Large intestine (tissue), 3 donors: ENCODE data around the gene GNG2. TPM values are rescaled to one million over a fixed set of nuclear protein-coding genes. Genes with fewer than 3 reads are reported as not detected.

ENCODE experiments used
- DNase-seq, 2 donors: peaks; one replicate each; pipeline versions ENCODE4 v3.0.0 to v3.0.0-alpha.2; 2013
- H3K27ac ChIP-seq: one replicate; pipeline ENCODE4 v1.5.1; 2013; ENCODE audit warnings: low read length
- H3K27me3 ChIP-seq: 2 replicates; pipeline ENCODE4 v1.6.1; 2013; ENCODE audit warnings: low read length; ENCODE audit not compliant: control insufficient read depth, insufficient read depth
- H3K36me3 ChIP-seq: 2 replicates; pipeline ENCODE4 v1.6.1; 2013; ENCODE audit warnings: low read length; ENCODE audit not compliant: control insufficient read depth, insufficient read depth
- H3K4me1 ChIP-seq: one replicate; pipeline ENCODE4 v1.6.1; 2013; ENCODE audit warnings: low read length; ENCODE audit not compliant: control insufficient read depth, insufficient read depth
- H3K4me3 ChIP-seq: one replicate; pipeline ENCODE4 v1.5.1; 2013; ENCODE audit warnings: low read length
- H3K9me3 ChIP-seq: one replicate; pipeline ENCODE4 v1.6.1; 2013; ENCODE audit warnings: mild to moderate bottlenecking, low read depth, low read length, moderate library complexity; ENCODE audit not compliant: control insufficient read depth
- WGBS: methylation state at CpG from one replicate; pipeline ENCODE4 v1.1.5; 2013; ENCODE audit warnings: low lambda C conversion rate; ENCODE audit not compliant: insufficient coverage; 5-methylcytosine and 5-hydroxymethylcytosine counted together
- polyA plus RNA-seq: library from polyadenylated mRNA; unstranded; fragments of 120-200 nt; gene quantifications from one replicate; pipeline ENCODE4 v1.2.1, GENCODE V29; 2013

Gene GNG2
- polyA plus RNA-seq, 1 donor, result 50.6 TPM

- H3K9me3 ChIP-seq, result no peaks in the 10 kb centered on the region
- no peak overlapping the region for H3K4me3 ChIP-seq
- no peaks in the 10 kb centered on the region for H3K27me3 ChIP-seq
- H3K27ac ChIP-seq, result no peak overlapping the region
- no peaks in the 10 kb centered on the region for H3K4me1 ChIP-seq
- H3K36me3 ChIP-seq, result peaks cover 59% of the 10 kb centered on the region
- WGBS, result no CpG with 5 or more reads among the region's 4 CpGs
- no peak for DNase-seq
Observed at GRCh38 chr14:52002542-52002941, 142.1 kb downstream of the GNG2 start.

GRCh38 chr14:52003324-52003723 lies 142.9 kb downstream of the GNG2 start:
- Histone ChIP-seq H3K4me3 (no peak overlapping the region), H3K27me3 (no peaks in the 10 kb centered on the region), H3K36me3 (peaks cover 66% of the 10 kb centered on the region), H3K27ac (no peak overlapping the region), H3K9me3 (no peaks in the 10 kb centered on the region), H3K4me1 (no peaks in the 10 kb centered on the region)
- WGBS, result 29% methylated on average over 1 of the region's 3 CpGs
- DNase-seq, result no peak

- H3K9me3 ChIP-seq, result no peaks in the 10 kb centered on the region
- DNase-seq, result no peak
- no peaks in the 10 kb centered on the region for H3K27me3 ChIP-seq
- H3K4me3 ChIP-seq, result no peak overlapping the region
- H3K4me1 ChIP-seq, result no peaks in the 10 kb centered on the region
- WGBS, result no CpG with 5 or more reads among the region's 2 CpGs
- peaks cover 85% of the 10 kb centered on the region for H3K36me3 ChIP-seq
- H3K27ac ChIP-seq, result no peak overlapping the region
Observed at GRCh38 chr14:52005625-52006024, 145.2 kb downstream of the GNG2 start.

GRCh38 chr14:52006361-52006760 lies 145.9 kb downstream of the GNG2 start:
- Histone ChIP-seq H3K4me3 (no peak overlapping the region), H3K9me3 (no peaks in the 10 kb centered on the region), H3K4me1 (no peaks in the 10 kb centered on the region), H3K27ac (no peak overlapping the region), H3K27me3 (no peaks in the 10 kb centered on the region), H3K36me3 (peaks cover 89% of the 10 kb centered on the region)
- DNase-seq, result no peak
- WGBS, result no CpG with 5 or more reads among the region's 3 CpGs

GRCh38 chr14:52007211-52007610 lies 146.8 kb downstream of the GNG2 start:
- WGBS, result no CpG with 5 or more reads among the region's 1 CpG
- DNase-seq, result no peak
- no peaks in the 10 kb centered on the region for H3K9me3 ChIP-seq
- H3K4me3 ChIP-seq, result no peak overlapping the region
- H3K36me3 ChIP-seq, result peaks cover 86% of the 10 kb centered on the region
- no peak overlapping the region for H3K27ac ChIP-seq
- H3K4me1 ChIP-seq, result no peaks in the 10 kb centered on the region
- H3K27me3 ChIP-seq, result no peaks in the 10 kb centered on the region

- Histone ChIP-seq H3K4me3 (no peak overlapping the region), H3K9me3 (no peaks in the 10 kb centered on the region), H3K36me3 (peaks cover 82% of the 10 kb centered on the region), H3K27ac (no peak overlapping the region), H3K27me3 (no peaks in the 10 kb centered on the region), H3K4me1 (no peaks in the 10 kb centered on the region)
- no peak for DNase-seq
- WGBS, result no CpG with 5 or more reads among the region's 1 CpG
Observed at GRCh38 chr14:52007637-52008036, 147.2 kb downstream of the GNG2 start.

GRCh38 chr14:52008136-52008535 lies 147.7 kb downstream of the GNG2 start:
- Histone ChIP-seq H3K27ac (no peak overlapping the region), H3K9me3 (no peaks in the 10 kb centered on the region), H3K36me3 (peaks cover 77% of the 10 kb centered on the region), H3K27me3 (no peaks in the 10 kb centered on the region), H3K4me3 (no peak overlapping the region), H3K4me1 (no peaks in the 10 kb centered on the region)
- no CpG with 5 or more reads among the region's 4 CpGs for WGBS
- DNase-seq, result no peak

- 0% methylated on average over 1 of the region's 3 CpGs for WGBS
- Histone ChIP-seq H3K36me3 (peaks cover 66% of the 10 kb centered on the region), H3K4me1 (no peaks in the 10 kb centered on the region), H3K4me3 (no peak overlapping the region), H3K27me3 (no peaks in the 10 kb centered on the region), H3K9me3 (no peaks in the 10 kb centered on the region), H3K27ac (no peak overlapping the region)
- no peak for DNase-seq
Observed at GRCh38 chr14:52010173-52010693, 149.8 kb downstream of the GNG2 start.

- Histone ChIP-seq H3K36me3 (peaks cover 54% of the 10 kb centered on the region), H3K4me1 (no peaks in the 10 kb centered on the region), H3K4me3 (no peak overlapping the region), H3K27ac (no peak overlapping the region), H3K27me3 (no peaks in the 10 kb centered on the region), H3K9me3 (no peaks in the 10 kb centered on the region)
- WGBS, result no CpG with 5 or more reads among the region's 9 CpGs
- DNase-seq, result no peak
Observed at GRCh38 chr14:52011523-52011922, 151.1 kb downstream of the GNG2 start.

GRCh38 chr14:52012635-52013034 lies 152.2 kb downstream of the GNG2 start:
- peaks cover 45% of the 10 kb centered on the region for H3K36me3 ChIP-seq

GRCh38 chr14:52013984-52014600 lies 153.7 kb downstream of the GNG2 start:
- no peaks in the 10 kb centered on the region for H3K27me3 ChIP-seq
- H3K9me3 ChIP-seq, result no peaks in the 10 kb centered on the region
- peaks cover 36% of the 10 kb centered on the region for H3K36me3 ChIP-seq
- WGBS, result 80% methylated on average over 2 of the region's 11 CpGs
- no peak for DNase-seq
- H3K4me1 ChIP-seq, result peaks cover 7% of the 10 kb centered on the region
- no peak overlapping the region for H3K27ac ChIP-seq
- H3K4me3 ChIP-seq, result no peak overlapping the region

More at GRCh38 chr14:52012635-52013034, 152.2 kb downstream of the GNG2 start:
- Histone ChIP-seq H3K27me3 (no peaks in the 10 kb centered on the region), H3K9me3 (no peaks in the 10 kb centered on the region), H3K4me3 (no peak overlapping the region), H3K27ac (no peak overlapping the region), H3K4me1 (no peaks in the 10 kb centered on the region)
- WGBS, result no CpG with 5 or more reads among the region's 4 CpGs
- no peak for DNase-seq
